Non-pigmented ciliary epithelial cell (primary cell): ENCODE data around the gene HEMK1.
A peak's percentile ranks its signal among the peaks of the same experiment; 100 is the strongest.

Experiments used
- DNase-seq: peaks from one replicate; pipeline ENCODE4 v3.0.0-alpha.2; 2010; ENCODE audit warnings: low read depth

The HEMK1 gene, protein sequence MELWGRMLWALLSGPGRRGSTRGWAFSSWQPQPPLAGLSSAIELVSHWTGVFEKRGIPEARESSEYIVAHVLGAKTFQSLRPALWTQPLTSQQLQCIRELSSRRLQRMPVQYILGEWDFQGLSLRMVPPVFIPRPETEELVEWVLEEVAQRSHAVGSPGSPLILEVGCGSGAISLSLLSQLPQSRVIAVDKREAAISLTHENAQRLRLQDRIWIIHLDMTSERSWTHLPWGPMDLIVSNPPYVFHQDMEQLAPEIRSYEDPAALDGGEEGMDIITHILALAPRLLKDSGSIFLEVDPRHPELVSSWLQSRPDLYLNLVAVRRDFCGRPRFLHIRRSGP

DNA sequence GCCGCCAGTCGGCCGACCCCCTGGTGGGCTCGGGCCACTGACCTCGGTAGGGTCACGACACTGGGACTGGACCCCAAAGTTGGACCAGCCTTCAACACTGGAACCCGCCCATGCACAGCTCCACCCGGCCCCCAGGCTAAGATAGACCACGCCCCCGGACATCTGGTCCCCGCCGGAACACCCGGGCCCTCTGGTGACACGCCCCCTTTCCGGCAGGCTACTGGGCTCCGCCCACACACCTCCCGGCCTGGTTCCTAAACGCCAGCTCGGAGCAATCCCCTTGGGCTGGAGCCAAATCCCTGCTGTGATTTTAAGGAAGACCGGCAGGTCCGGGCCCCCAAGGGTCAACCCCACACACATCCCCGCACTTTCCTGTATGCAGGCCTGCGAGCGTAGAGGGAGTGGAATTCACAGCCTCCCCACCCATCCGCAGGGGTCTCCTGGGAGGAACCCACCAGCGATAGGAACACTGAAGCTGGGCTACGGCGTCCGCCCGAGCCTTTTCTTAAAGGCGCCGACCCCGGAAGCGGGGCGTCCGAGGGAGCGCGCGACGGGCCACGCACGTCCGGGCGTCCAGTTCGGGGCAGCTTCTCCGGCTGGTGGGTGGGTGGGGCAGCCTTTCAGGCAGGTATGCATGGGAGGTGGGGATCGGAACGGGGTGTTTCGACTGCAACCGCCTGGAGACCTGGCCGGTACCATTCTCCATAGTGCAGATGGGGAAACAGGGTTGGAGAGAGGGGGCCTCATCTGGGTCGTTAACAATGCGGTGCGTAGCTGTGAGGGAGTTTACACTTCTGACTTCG lies at the start of gene HEMK1:
Gene HEMK1, plus strand, starts transcription at position 576 of the 803 bp plus-strand sequence. CDS start 1,583 bp downstream, outside the sequence.
- DNase-seq, result peak; percentile 76

DNA sequence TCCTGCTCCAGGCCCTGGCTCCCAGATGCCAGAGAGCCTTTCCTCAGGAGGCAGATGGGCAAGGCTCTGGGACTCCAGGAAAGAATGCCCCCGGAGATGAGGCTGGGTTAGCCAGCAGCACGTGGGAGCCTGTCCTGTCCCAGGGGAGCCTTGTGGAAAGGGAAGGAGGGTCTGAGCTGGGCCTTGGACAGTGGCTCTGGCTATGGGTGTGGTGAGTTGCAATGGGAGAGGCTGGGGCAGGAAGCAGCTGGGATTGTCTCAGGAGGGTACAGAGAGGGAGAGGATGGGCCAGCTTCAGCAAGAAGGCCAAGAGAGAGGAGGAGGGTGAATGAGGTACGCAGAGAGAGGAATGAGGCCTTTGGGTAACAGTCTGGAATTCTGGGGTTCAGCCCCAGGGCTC lies 48.5 kb upstream of the HEMK1 start:
- DNase-seq, result no peak

DNA sequence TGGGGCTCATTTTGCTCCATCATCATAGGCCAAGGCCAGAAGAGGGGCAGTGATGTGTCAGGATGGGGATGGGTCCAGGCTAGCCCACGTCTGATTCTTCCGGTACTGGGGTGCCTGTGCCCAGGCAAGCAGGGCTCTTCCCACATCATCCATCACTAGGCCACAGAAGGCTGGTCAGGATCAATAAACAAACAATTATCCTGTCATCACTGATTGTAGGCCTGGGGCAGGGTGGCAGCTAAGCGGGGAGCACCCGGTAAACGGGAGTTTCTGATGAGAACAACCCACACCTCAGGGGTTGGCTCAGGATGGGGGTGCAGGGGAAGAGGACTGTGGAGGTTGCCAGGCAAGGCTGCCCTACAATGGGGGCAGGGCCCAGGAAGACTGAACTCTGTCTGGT lies 47.8 kb upstream of the HEMK1 start:
- no peak for DNase-seq

DNA sequence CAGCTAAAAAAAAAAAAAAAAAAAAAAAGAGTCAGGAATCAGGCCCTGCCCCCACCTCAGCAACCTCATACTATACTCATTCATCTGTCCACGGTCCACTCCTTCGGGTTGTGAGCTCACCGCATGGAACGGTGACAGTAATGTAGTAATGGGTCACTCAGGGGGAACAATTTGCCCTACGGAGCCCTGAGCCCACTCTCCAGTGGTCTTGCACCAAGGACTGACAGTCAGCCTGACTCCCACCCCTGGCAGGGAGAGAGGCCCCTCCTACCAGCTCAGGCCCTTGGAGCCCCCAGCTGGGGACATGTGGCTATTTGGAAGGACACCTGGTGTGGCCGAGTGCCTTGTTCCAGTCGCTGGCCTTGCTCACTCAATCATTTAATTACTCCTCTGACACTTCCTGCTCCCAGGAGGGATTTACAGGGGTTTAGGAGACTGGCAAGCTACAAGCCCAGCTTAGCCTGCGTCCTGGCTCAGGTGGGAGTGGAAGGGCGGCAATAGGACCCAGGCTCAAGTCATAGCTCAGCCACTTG lies 46.0 kb upstream of the HEMK1 start:
- DNase-seq, result no peak

DNA sequence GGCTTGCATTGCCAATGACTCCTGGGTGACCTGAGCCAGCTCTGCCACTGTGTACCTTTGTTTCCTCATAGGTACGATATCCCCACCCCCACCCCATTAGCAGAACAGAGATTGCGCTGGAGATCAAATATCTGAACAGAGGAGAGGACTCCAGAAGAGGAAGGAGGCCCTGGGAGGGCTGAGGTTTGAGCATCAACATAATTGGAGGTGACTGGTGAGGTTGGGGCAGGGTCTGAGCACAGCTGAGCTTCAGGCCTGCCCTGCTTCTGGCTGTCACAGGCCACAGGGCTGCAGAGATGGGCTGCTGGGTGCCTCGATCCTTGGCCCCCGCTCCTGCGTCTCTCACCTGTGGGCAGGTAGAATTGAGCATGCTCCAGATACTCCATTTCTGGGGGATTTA lies 44.6 kb upstream of the HEMK1 start:
- no peak for DNase-seq

DNA sequence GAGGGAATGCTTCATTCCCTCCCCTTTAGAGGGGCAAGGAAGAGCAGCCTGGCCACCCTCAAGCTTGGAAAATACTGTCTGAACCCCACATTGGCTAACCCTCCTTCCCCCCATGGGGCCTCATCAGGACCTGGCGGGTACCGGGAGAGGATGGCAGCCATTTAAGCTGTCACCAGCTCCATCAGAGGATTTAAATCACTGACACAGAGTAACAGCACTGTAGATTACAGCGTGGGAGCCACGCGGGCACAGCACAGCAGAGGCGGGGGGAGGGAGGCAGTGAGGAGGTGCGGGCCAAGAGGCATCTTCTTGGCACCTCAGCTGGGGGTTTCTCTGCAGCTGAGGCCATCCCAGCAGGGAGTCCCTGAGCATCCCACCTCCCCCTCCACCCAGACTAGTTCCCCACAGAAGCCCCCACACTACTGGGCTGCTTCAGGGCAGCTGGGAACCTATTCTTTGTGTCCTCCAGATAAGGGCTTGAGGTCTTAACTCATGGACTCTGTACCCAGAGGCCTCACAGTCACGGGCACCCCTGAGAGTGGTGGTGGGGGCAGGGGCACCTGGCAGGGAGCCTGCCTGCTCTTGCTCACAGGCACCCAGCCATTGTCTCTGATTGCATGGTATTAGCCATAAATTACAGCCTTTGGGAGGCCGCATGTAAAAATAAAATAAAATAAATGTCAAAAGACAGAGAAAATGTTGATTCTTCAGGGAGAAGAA lies 44.0 kb upstream of the HEMK1 start:
- no peak for DNase-seq

DNA sequence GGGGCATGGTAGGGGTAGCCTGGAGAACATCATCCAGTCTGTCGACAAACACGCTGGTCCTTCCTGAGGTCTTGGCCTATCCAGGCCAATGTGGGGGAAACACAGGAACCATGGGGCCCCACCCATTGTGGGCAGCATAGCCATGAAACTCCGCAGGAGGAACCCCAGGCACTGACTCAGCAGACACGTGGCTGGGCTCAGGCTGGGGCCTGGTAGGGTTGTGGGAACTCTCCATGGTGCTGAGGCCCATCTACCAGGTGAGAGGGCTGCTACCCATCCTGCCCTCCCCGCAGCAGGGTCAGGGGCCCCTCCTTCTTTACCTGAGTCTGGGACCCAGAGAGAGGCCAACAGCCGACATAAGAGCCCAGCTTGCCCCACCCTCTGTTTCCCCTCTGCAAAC lies 43.3 kb upstream of the HEMK1 start:
- DNase-seq, result no peak

DNA sequence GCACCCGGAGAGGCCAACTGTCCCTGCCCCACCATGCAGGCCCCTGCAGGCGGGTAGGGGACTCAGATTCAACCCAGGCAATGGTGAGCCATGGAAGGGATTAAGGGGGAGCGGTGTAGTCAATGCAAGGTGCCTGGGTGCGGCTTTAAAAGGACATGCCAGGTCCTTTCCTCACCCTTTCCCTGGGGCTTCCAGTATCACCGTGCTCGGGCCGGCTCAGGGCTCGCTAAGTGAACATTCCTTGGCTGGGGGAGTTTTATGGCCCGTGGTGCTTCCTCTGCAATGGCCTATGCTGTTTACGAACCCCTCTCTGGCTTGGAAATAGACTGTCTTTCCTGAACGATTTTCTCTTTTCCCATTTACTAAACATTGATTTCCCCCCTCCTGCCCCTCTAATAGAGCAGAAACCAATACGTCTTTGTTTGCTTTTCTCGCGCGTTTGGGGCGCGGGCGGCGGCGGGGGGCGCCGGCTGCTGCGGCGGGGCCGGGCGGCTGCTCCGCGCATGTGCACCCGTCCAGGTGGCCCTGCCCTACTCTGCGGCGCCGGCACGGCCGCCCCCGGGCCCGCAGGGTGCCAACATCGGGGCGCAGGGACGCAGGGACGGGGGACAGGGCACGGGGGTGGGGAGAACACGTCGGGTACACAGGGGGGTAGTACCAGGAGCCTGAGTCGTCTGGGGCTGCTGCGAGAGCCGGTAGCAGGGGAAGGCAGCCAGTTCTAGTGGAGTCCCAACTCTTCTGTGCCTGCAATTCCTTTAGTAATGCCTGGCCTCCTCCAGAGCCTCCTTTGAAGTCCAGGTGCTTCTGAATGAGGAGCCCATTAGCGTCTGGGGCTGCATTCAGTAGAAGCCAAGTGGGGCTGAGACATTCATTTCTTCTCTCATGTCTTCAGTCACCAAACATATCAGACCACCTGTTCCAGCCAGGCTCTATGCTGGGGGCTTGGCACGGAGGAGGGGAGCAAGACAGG lies 39.0 kb upstream of the HEMK1 start:
- DNase-seq, result no peak

DNA sequence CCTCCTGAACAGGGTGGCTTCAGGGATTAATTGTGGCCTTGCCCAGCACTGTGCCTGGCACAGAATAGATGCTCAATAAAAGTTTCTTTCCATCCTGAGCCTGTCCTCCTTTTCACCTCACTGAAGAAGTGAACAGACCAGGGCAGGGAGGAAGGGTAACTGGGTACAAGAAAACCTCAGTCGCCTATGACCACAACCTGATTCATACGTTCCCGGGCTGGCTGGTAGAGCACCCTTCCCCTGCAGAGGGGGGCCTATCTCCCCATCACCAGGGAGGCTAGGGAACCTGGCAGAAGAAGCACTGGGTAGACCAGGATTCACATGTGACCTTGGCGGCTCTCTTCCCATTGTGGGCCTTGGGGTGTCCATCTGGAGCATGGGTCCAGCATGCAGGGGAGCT lies 38.1 kb upstream of the HEMK1 start:
- DNase-seq, result no peak

DNA sequence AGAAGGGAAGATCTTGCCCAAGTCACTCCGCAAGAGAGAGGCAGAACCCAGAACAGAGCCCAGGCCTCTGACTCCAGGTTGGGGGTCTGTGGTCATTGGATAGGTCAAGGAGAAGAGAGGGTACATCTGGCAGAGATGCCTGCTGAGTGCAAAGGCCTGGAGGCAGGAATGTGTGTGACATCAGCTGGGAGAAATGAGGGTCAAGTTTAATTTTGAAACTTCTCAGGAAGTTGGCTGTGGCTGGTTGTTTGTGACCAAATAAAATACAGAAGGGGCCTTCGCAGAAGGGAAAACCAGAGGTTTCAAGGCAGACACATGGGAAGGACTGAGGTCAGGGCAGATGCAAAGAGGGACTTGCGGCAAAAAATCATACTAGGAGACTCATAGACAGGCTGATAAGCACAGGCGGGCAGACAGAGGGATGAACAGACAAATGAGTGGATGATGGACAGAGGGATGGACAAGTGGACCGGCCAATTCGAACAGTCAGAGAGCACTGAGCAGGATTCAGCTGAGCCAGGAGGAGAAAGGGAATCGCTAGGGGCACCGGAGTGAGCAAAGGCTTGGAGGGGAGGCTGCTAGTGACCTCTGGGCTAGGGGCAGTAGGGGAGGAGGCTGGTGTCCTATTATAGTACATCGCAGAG lies 37.1 kb upstream of the HEMK1 start:
- no peak for DNase-seq

DNA sequence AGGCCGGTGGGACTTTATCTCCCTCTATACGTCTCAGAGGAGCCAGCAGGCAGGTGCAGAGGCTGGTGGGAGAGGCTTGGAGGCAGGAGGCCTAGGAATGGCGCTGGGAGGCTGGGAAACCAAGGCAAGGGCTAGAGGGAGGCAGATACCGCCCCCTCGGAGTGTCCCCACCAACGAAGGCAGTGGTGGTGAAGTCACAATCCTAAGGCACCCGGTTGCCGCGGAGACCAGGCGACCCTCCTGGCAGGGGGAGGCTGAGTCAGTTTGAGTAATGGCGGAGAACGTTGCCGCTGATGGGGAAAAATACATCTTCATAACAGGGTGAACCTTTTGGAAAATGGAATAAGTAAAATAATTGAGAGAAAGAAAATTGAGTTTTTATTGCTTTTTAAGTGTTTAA lies 36.0 kb upstream of the HEMK1 start:
- no peak for DNase-seq

DNA sequence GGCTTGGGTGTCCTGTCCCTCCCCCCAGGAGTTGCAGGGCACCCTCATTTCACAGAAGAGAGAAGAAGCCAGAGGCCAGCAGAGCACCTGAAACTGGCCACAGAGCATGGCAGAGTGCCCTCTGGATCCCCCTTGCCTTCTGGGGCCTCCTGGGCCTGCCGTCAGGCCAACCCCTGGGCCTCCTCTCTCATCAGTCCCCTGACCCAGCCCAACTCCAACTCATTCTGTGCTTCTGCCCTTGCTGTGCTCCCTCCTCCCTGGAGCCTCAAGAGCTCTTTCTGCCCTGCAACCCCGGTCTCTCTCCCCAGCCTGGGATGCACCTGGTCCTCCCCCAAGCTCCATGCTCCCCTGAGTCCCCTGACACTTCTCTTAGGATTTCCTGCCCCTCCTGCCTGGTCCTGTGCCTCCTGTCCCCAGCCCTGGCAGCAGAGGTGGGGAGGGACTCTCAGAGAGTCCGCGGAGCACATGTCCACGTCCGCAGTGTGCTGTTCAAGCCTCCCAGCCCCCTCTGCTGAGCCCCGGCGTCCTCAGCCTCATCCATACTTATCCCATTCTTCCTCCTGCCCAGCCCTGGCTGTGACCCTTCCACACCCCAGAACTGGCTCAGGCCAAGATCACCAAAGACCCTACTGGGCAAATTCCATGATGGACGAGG lies 35.4 kb upstream of the HEMK1 start:
- no peak for DNase-seq

DNA sequence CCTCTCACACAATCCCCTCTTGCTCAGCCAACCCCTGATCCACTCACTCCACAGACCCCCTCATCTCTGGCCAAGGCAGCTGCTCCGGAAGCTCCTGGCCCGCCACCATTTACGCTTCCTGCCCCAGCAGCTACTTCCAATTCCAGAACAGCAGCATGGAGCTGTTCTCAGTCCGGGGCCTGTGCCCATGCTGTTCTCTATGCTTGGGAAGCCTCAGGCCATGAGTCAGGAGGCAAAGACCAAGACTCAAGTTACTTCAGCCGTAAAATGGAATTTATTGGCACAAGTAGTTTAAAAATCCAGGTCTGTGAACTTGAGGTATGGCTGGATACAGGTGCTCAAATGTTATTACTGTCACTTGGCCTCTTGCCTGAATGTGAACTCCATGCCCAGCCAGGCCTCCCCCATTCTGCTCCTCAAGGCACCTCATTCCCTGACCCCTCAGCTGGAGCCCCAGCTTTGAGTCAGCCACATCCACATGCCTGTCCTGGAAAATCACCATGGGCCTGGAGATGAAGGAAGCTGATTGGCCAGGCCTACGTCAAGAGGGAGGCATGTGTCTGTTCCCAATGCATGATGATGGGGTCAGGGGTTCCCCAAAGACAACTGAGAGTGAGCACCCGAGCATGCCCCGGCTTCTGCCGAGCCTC lies 34.5 kb upstream of the HEMK1 start:
- DNase-seq, result no peak

DNA sequence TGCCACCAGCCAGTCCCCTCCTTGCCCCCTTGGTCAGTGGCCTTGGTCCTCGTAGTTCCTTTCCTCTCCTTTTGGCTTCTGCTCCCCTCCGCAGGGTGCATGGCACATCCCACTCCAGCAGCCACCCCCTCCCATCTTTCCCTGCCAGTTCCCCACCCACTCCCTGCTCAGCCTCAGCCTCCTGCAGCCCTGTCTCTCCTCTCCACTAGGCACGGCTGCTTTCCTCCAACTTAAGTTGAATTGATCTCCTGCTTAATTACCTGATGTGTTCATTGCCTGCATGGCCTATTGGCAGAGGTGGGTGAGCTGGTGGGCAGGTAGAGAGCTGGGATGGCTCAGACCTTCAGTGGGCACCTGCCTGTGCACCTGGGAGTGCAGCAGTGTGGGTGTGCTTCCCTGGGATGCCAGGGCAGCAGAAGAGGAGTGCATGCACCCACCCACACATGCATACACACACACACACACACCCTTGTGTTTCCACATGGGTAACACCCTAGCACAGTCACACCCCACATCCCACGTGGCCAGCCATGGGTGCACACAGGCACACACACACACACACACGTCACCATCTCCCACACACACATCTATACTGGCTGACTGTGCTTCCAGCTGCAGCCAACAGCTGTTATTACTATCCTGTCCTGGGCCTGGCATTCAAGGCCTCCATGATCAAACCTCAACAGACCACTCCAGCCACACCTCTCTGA lies 32.7 kb upstream of the HEMK1 start:
- no peak for DNase-seq

DNA sequence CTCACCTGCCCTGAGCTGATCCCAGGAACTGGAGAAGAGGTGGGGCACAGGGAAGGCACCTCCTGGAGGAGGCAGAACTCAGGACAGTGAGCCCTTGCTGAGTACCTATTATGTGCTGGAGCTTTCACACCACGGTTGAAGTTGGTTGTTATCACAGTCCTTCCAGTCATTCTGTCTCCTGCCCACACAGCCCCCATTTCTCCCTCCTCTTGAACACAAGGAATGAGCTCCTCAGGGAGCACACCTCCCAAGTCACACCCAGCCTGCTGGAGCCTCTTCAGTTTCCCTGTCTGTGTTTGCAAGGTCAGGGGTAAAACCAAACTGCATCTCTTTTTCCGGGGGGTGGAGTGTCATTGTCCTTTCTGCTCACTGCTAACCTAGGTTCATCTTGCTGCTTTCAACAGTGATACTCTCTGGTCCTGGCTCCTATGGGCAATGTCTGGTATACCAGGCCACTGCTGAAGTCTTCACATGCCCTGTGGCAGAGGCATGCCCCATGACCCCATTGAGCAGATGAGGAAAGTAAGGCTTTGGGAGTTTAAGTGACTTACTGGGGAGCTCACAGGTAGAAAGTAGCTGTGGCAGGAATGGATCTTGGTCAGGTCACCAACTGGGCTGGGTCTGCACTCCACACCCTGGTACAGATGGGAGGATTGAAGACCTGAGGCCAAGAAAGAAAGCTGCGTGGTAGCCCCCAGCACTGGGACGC lies 31.7 kb upstream of the HEMK1 start:
- no peak for DNase-seq

DNA sequence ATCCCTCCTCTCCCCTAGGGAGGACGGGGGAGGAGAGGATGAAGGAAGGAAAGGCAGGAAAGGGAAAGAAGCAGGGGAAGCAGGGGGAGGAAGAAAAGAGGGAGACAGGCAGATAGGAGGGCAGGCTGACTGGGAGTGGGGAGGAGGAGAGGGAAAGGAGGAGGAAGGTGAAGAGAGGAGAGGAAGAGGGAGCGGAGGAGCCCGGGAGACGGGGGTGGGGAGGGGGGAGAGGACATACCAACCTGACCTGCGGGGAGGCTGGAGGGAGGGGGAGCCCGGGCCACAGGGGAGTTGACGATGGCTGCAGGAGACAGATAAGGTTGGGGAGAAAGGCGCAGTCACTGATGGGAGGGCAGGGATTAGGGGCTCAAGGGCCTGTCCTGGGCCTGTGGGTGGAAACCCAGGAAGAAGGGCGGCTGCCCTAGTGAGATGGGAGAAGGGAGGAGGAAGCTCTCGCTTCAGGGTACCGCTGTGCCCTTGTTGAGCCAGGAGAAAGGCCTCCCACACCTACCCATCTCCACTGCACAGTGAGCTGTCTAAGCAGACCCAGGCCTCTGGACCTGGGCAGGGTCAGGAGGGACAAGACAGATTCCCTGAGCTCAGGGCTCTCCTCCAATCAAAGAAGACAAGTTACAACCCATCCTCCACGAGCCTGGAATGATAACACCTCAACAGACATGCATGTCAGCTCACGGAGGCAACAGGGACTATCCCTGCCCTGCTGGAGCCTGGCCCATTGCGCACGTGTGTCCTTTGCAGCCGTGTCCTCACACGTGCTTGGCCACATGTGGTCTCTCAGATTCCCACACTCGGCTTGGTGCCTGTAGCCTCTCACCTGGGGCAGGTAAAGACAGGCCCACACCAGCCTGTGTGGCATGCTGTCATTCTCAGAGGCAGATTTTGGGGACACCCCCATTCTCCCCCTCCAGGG lies 29.7 kb upstream of the HEMK1 start:
- no peak for DNase-seq
